ENCODE data around the gene HOMER3. TPM values are rescaled to one million over a fixed set of nuclear protein-coding genes. Genes with fewer than 3 reads are reported as not detected.

The HOMER3 gene
- total and polyA plus RNA-seq, 10 of the 15 experiments (the other 5 are each of a cell fraction or from before 2014, with no cell fraction given), result 0.18 to 10.6 (median 0.50) TPM; not detected in 2

DNA sequence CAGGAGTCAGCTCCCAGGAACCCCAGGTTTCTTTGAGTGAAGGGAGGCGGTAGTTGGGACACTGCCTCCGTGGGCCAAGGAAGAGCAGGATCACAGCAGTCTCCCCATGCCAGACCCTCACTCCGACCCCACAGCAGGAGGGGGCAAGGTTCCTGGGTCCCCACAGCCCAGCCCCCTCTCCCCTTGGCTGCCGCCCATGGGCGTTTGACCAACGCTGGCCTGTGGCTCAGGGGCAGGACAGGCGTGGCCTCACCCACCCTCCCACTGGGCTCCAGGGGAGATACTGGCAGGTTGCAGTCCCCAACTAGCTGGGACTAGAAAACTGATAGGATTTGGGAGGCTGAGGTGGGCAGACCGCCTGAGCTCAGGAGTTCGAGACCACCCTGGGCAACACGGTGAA is 31.0 kb downstream of the HOMER3 start:
- 97% methylated on average over 9 of the region's 10 CpGs for WGBS (ENCODE audit: insufficient coverage, insufficient replicate concordance, low lambda C conversion rate, missing lambda C conversion rate)
- Histone ChIP-seq H3K4me2 (ENCODE audit: control insufficient read depth, insufficient read depth) (no peak overlapping the region), H3K4me1 (ENCODE audit: control insufficient read depth, insufficient read depth, low read length) (no peaks in the 10 kb centered on the region), H4K20me1 (ENCODE audit: control insufficient read depth, insufficient read depth) (no peaks in the 10 kb centered on the region; the same call in 1 of the 2 replicates), H3K4me3 (no peak overlapping the region), H3K27ac (ENCODE audit: control insufficient read depth, insufficient read depth) (no peak overlapping the region), H3K9me3 (replicated peaks; ENCODE audit: control insufficient read depth, insufficient read depth, low read length) (no peaks in the 10 kb centered on the region; the same call in 2 of the 3 replicates), H2AFZ (ENCODE audit: control insufficient read depth, low read depth, low read length) (no peak overlapping the region), H3K27me3 (replicated peaks in 1 of 2; ENCODE audit: control insufficient read depth in 2 of 2, insufficient read depth in 2 of 2, low read length in 1 of 2) (no peaks in the 10 kb centered on the region), H3K79me2 (ENCODE audit: control insufficient read depth, insufficient read depth, low read length) (peaks cover 6% of the 10 kb centered on the region), H3K36me3 (ENCODE audit: control insufficient read depth in 2 of 2, insufficient read depth in 2 of 2, low read length in 1 of 2) (peaks cover 6 to 14% of the 10 kb centered on the region in 2 experiments; a peak in 3 of 4 replicates), H3K9ac (ENCODE audit: control insufficient read depth, insufficient read depth, low read length) (no peak overlapping the region)
- FAIRE-seq, result no peak
- ChIA-PET RAD21 (ENCODE audit: unreplicated experiment) (no interaction called here), SMC1A (ENCODE audit: uncharacterized antibody, unreplicated experiment) (no interaction called here), POLR2A (no interaction called here), CTCF (no interaction called here)
- in situ Hi-C loops (cut with MboI), result no loop called here
- no TSS peak for BruUV-seq (replicated peaks)
- ATAC-seq, result no peak
- TF ChIP-seq EED (IDR thresholded peaks at IDR 0.05; ENCODE audit: low read depth) (no peak), TBL1XR1 (IDR thresholded peaks at IDR 0.05; ENCODE audit: low read depth, low read length) (no peak), ZSCAN29 (IDR thresholded peaks at IDR 0.05) (no peak), NR2C2 (IDR thresholded peaks at IDR 0.05; ENCODE audit: borderline replicate concordance, control insufficient read depth, insufficient read length, low read depth) (no peak), RELA (IDR thresholded peaks at IDR 0.05; ENCODE audit: borderline replicate concordance, partially characterized antibody) (no peak), POLR2AphosphoS5 (IDR thresholded peaks at IDR 0.05; ENCODE audit: low read length) (no peak), NR2C1 (IDR thresholded peaks at IDR 0.05) (no peak), SRF (IDR thresholded peaks at IDR 0.05; ENCODE audit: low read depth in 2 of 2, low read length in 2 of 2) (no peak), BHLHE40 (IDR thresholded peaks at IDR 0.05; ENCODE audit: borderline replicate concordance in 1 of 2, low read depth in 2 of 2, low read length in 1 of 2) (no peak), SPI1 (IDR thresholded peaks at IDR 0.05; ENCODE audit: borderline replicate concordance, insufficient read depth, low read depth, low read length) (no peak), SIX5 (IDR thresholded peaks at IDR 0.05; ENCODE audit: low read depth, low read length, severe bottlenecking) (no peak), SIN3A (IDR thresholded peaks at IDR 0.05; ENCODE audit: low read depth, low read length) (no peak)
- TF ChIP-seq, protein P1, sequence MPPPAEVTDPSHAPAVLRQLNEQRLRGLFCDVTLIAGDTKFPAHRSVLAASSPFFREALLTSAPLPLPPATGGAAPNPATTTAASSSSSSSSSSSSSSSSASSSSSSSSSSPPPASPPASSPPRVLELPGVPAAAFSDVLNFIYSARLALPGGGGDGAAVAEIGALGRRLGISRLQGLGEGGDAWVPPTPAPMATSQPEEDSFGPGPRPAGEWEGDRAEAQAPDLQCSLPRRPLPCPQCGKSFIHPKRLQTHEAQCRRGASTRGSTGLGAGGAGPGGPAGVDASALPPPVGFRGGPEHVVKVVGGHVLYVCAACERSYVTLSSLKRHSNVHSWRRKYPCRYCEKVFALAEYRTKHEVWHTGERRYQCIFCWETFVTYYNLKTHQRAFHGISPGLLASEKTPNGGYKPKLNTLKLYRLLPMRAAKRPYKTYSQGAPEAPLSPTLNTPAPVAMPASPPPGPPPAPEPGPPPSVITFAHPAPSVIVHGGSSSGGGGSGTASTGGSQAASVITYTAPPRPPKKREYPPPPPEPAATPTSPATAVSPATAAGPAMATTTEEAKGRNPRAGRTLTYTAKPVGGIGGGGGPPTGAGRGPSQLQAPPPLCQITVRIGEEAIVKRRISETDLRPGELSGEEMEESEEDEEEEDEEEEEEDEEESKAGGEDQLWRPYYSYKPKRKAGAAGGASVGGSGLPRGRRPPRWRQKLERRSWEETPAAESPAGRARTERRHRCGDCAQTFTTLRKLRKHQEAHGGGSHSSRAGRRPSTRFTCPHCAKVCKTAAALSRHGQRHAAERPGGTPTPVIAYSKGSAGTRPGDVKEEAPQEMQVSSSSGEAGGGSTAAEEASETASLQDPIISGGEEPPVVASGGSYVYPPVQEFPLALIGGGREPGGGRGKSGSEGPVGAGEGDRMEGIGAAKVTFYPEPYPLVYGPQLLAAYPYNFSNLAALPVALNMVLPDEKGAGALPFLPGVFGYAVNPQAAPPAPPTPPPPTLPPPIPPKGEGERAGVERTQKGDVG (CRISPR knock-in tag; IDR thresholded peaks at IDR 0.05), result no peak
- TF ChIP-seq, protein P2, sequence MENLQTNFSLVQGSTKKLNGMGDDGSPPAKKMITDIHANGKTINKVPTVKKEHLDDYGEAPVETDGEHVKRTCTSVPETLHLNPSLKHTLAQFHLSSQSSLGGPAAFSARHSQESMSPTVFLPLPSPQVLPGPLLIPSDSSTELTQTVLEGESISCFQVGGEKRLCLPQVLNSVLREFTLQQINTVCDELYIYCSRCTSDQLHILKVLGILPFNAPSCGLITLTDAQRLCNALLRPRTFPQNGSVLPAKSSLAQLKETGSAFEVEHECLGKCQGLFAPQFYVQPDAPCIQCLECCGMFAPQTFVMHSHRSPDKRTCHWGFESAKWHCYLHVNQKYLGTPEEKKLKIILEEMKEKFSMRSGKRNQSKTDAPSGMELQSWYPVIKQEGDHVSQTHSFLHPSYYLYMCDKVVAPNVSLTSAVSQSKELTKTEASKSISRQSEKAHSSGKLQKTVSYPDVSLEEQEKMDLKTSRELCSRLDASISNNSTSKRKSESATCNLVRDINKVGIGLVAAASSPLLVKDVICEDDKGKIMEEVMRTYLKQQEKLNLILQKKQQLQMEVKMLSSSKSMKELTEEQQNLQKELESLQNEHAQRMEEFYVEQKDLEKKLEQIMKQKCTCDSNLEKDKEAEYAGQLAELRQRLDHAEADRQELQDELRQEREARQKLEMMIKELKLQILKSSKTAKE (IDR thresholded peaks at IDR 0.05; ENCODE audit: low read depth, poor library complexity, severe bottlenecking), result no peak
- intact Hi-C loops (cut with micrococcal nuclease; ENCODE audit: unreplicated experiment), result no loop called here
- no peak for DNase-seq (ENCODE audit: low read depth, low spot score)

All from GM12878 (cell line).